ENCODE results near the gene MKLN1. TPM values are rescaled to one million over a fixed set of nuclear protein-coding genes. Genes with fewer than 3 reads are reported as not detected.

MKLN1 gene
- total RNA-seq = 10 to 100 TPM; 25.1 to 29.3 TPM

DNA sequence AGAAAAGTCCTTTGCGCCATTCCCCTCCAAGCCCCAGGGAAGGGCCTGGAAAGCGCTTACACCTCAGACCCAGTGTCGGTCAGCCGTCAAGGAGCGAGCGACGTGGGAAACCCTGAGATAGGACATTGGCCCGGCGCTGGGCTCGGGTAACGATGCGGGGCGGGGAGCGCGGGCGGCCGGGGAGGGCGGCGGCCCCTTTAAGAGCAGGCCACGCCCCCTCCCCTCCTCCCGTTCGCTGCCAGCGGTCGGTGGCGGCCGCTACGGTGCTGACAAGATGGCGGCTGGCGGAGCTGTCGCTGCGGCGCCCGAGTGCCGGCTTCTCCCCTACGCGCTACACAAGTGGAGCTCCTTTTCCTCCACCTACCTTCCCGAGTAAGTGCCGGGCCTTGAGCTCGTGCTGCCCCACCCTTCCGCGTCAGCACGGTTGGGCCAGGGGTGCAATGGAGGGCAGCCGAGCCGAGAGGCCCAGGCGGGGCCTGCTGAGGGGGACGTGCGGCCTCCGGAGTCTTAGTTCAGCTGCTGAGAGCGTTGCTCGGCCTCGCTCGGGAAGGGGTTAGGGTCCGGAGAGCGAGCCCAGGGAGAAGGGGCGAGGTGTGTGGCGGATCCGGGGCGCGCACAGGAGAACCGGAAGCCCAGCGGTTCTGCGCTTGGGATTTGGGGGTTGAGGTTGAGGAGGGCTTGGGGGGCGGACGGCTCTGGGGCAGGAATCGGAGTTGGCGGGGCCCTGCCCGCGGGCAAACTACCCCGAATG, at the start of gene MKLN1:
Gene MKLN1, plus strand, starts transcription at position 251 of the 751 bp plus-strand sequence. Its CDS starts 24 bp downstream, at position 275.
- H3K4me1 ChIP-seq = peaks cover 41% of the 10 kb centered on the region
- 0% methylated on average over 19 to 66 of the region's 69 CpGs for WGBS, 2 donors
- peak; percentile 94 to 96 (median 94) for DNase-seq
- no peaks in the 10 kb centered on the region for H3K36me3 ChIP-seq (replicated peaks in 1 of 2; ENCODE audit: insufficient read depth in 1 of 2, low read depth in 2 of 2)
- intact Hi-C loops (cut with DNase I) = no loop called here
- H3K4me3 ChIP-seq = peak within 1 kb of the TSS; percentile 92 to 95
- ATAC-seq = peak; percentile 99
- no peaks in the 10 kb centered on the region for H3K27me3 ChIP-seq
- TF ChIP-seq CTCF (IDR thresholded peaks at IDR 0.05) = no peak
- TF ChIP-seq POLR2A (IDR thresholded peaks at IDR 0.05) = peak; percentile 88 to 94 (median 93)
- peak within 1 kb of the TSS; percentile 92 to 99 (median 98) for H3K27ac ChIP-seq
- no peaks in the 10 kb centered on the region for H3K9me3 ChIP-seq

- ATAC-seq (no peak), DNase-seq (no peak)
- 23 to 37% methylated on average over 1 of the region's 1 CpG for WGBS, 2 donors
These were observed 48.6 kb upstream of the MKLN1 start for GRCh38 chr7:131279044-131279443.

GRCh38 chr7:131281266-131282048, 46.2 kb upstream of the MKLN1 start:
- no peak for TF ChIP-seq POLR2A (IDR thresholded peaks at IDR 0.05)
- no peak for TF ChIP-seq CTCF (IDR thresholded peaks at IDR 0.05)
- no peak for DNase-seq
- WGBS, 2 donors = 77 to 80% methylated on average over 5 of the region's 5 CpGs
- Histone ChIP-seq H3K36me3 (replicated peaks in 1 of 2; ENCODE audit: insufficient read depth in 1 of 2, low read depth in 2 of 2) (no peaks in the 10 kb centered on the region), H3K4me1 (no peaks in the 10 kb centered on the region), H3K27me3 (no peaks in the 10 kb centered on the region), H3K27ac (no peak overlapping the region), H3K4me3 (no peak overlapping the region), H3K9me3 (no peaks in the 10 kb centered on the region)
- ATAC-seq = no peak
- intact Hi-C loops (cut with DNase I) = no loop called here

More at GRCh38 chr7:131279044-131279443, 48.6 kb upstream of the MKLN1 start:
- no peaks in the 10 kb centered on the region for H3K36me3 ChIP-seq (replicated peaks in 1 of 2; ENCODE audit: insufficient read depth in 1 of 2, low read depth in 2 of 2)
- intact Hi-C loops (cut with DNase I) = no loop called here
- no peak overlapping the region for H3K27ac ChIP-seq
- no peak for TF ChIP-seq CTCF (IDR thresholded peaks at IDR 0.05)
- TF ChIP-seq POLR2A (IDR thresholded peaks at IDR 0.05) = no peak
- no peak overlapping the region for H3K4me3 ChIP-seq
- no peaks in the 10 kb centered on the region for H3K9me3 ChIP-seq
- H3K27me3 ChIP-seq = no peaks in the 10 kb centered on the region
- H3K4me1 ChIP-seq = no peaks in the 10 kb centered on the region

DNA sequence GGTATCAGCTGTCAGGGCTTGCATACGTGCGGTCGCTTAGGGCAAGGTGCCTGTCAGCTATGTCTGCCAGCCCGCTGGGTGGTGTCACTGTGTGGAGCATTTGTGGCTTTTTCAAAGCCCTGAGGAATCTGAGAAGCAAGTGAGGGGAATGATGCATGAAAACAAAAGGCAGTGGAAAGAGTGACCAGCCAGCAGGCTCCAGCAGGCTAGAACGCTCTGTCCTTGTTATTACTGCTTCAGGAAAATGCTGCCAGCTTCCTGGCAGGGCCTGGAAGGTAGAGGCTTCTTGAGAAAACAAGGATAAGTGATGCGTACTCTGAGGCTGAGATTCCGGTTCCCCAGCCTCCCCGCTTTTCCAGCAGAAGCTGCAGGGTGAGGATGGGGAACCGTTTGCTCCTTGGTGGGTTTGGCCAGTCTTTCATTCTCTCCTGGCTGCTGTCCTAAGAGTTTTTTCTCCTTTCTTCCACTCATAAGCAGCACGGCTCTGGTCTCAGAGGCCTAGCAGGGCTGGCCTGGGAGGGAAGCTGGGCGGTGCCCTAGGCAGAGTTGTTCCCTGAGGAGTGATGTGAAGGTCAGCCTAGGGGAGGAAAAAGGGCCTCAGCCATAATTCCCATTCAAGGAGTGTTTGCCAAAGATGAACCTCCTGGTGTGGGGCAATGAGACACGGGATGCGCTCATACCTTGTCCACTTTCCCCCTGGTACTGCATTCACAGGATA, 42.8 kb upstream of the MKLN1 start:
- Histone ChIP-seq H3K27me3 (no peaks in the 10 kb centered on the region), H3K9me3 (no peaks in the 10 kb centered on the region), H3K4me1 (no peaks in the 10 kb centered on the region), H3K4me3 (no peak overlapping the region), H3K36me3 (replicated peaks in 1 of 2; ENCODE audit: insufficient read depth in 1 of 2, low read depth in 2 of 2) (no peaks in the 10 kb centered on the region), H3K27ac (no peak overlapping the region)
- intact Hi-C loops (cut with DNase I) = no loop called here
- ATAC-seq (no peak), DNase-seq (no peak)
- 76 to 86% methylated on average over 10 to 13 of the region's 13 CpGs for WGBS, 2 donors
- TF ChIP-seq POLR2A (IDR thresholded peaks at IDR 0.05) (no peak), CTCF (IDR thresholded peaks at IDR 0.05) (no peak)
